WTC11 (cell line): ENCODE data around the gene DYNLL2. TPM values are rescaled to one million over a fixed set of nuclear protein-coding genes. Genes with fewer than 3 reads are reported as not detected.

Experiments
- ATAC-seq: fragments of 200-7000 bp; cut with Tn5 transposase; 2 replicates; pipeline ENCODE4 v1.10.0; 2021; ENCODE audit warnings: mild to moderate bottlenecking, moderate library complexity
- CTCF ChIA-PET: fragments of 300-600 bp; sonication (Branson Sonifier 250); formaldehyde crosslinking; loops from one replicate; lab custom pipeline; 2021; ENCODE audit warnings: antibody characterized with exemption; lab: Charles Lee
- POLR2A ChIA-PET: fragments of 350-600 bp; sonication (Branson Sonifier 250); formaldehyde crosslinking; loops from one replicate; lab custom pipeline; 2021; ENCODE audit warnings: antibody characterized with exemption; lab: Charles Lee
- DNase-seq: peaks from one replicate; pipeline ENCODE4 v3.0.0; 2021; ENCODE audit warnings: low spot score
- H3K27ac Mint-ChIP-seq: 2 replicates; pipeline ENCODE4 v1.8.0; 2021; ENCODE audit warnings: mixed read lengths
- H3K27me3 Mint-ChIP-seq: 2 replicates; pipeline ENCODE4 v1.8.0; 2021; ENCODE audit warnings: low read depth, mild to moderate bottlenecking, moderate library complexity, mixed read lengths
- H3K36me3 Mint-ChIP-seq: 2 replicates; pipeline ENCODE4 v1.8.0; 2021; ENCODE audit warnings: mixed read lengths
- H3K4me1 Mint-ChIP-seq: 2 replicates; pipeline ENCODE4 v1.8.0; 2022; ENCODE audit warnings: mixed read lengths
- H3K4me3 Mint-ChIP-seq: 2 replicates; pipeline ENCODE4 v1.8.0; 2021; ENCODE audit warnings: mild to moderate bottlenecking, moderate library complexity, mixed read lengths
- H3K9me3 Mint-ChIP-seq: 2 replicates; pipeline ENCODE4 v1.8.0; 2021; ENCODE audit warnings: mixed read lengths
- FOXK1 ChIP-seq: sonication (generic); formaldehyde crosslinking; IDR thresholded peaks from 2 replicates; pipeline ENCODE4 v1.8.0; 2022; ENCODE audit warnings: mild to moderate bottlenecking, moderate library complexity, missing genetic modification reagents
- FOXP1 ChIP-seq: sonication (generic); formaldehyde crosslinking; IDR thresholded peaks from 2 replicates; pipeline ENCODE4 v1.8.0; 2022; ENCODE audit warnings: missing genetic modification reagents, mild to moderate bottlenecking, moderate library complexity, borderline replicate concordance
- GABPB1 ChIP-seq: sonication (generic); formaldehyde crosslinking; IDR thresholded peaks from 2 replicates; pipeline ENCODE4 v1.8.1; 2023; ENCODE audit warnings: mild to moderate bottlenecking, missing genetic modification reagents
- IRF2 ChIP-seq: sonication (generic); formaldehyde crosslinking; IDR thresholded peaks from 2 replicates; pipeline ENCODE4 v1.8.0; 2022; ENCODE audit warnings: low read depth, missing genetic modification reagents, borderline replicate concordance
- NFE2L1 ChIP-seq: sonication (generic); formaldehyde crosslinking; IDR thresholded peaks from 2 replicates; pipeline ENCODE4 v1.8.1; 2023; ENCODE audit warnings: missing genetic modification reagents
- OVOL2 ChIP-seq: fragments of 250-450 bp; sonication (Bioruptor Pico); IDR thresholded peaks from 2 replicates; pipeline ENCODE4 v1.9.0; 2021; ENCODE audit warnings: mild to moderate bottlenecking, borderline replicate concordance
- TEAD1 ChIP-seq: sonication (generic); formaldehyde crosslinking; IDR thresholded peaks from 2 replicates; pipeline ENCODE4 v1.8.0; 2022; ENCODE audit warnings: mild to moderate bottlenecking, missing genetic modification reagents
- ZNF121 ChIP-seq: sonication (generic); formaldehyde crosslinking; IDR thresholded peaks from 2 replicates; pipeline ENCODE4 v1.8.0; 2023; ENCODE audit warnings: missing genetic modification reagents
- ZNF423 ChIP-seq: fragments of 250-450 bp; sonication (Bioruptor Pico); IDR thresholded peaks from 2 replicates; pipeline ENCODE4 v2.1.2; 2022; ENCODE audit warnings: mild to moderate bottlenecking, moderate library complexity
- total RNA-seq: library from RNA; stranded (reverse); gene quantifications from 3 replicates; pipeline ENCODE4 v1.2.3, GENCODE V29; 2021
- TF ChIP-seq, protein P1 (sequence below): sonication (generic); formaldehyde crosslinking; IDR thresholded peaks from 2 replicates; pipeline ENCODE4 v1.8.1; 2023; ENCODE audit warnings: mild to moderate bottlenecking, missing genetic modification reagents
- TF ChIP-seq, protein P2 (sequence below): fragments of 250-450 bp; sonication (Bioruptor Pico); IDR thresholded peaks from 2 replicates; pipeline ENCODE4 v1.9.0; 2021; ENCODE audit warnings: mild to moderate bottlenecking
- TF ChIP-seq, protein P3 (sequence below): fragments of 250-450 bp; sonication (Bioruptor Pico); IDR thresholded peaks from 2 replicates; pipeline ENCODE4 v1.9.0; 2021; ENCODE audit warnings: mild to moderate bottlenecking
- TF ChIP-seq, protein P4 (sequence below): fragments of 250-450 bp; sonication (Bioruptor Pico); IDR thresholded peaks from 2 replicates; pipeline ENCODE4 v1.8.0; 2021; ENCODE audit warnings: mild to moderate bottlenecking
- TF ChIP-seq, protein P5 (sequence below): sonication (generic); formaldehyde crosslinking; IDR thresholded peaks from 2 replicates; pipeline ENCODE4 v1.8.0; 2022; ENCODE audit warnings: mild to moderate bottlenecking, missing genetic modification reagents
- TF ChIP-seq, protein P6 (sequence below): sonication (generic); formaldehyde crosslinking; IDR thresholded peaks from 2 replicates; pipeline ENCODE4 v1.8.1; 2023; ENCODE audit warnings: mild to moderate bottlenecking, moderate library complexity, missing genetic modification reagents
- TF ChIP-seq, protein P7 (sequence below): sonication (generic); formaldehyde crosslinking; IDR thresholded peaks from 2 replicates; pipeline ENCODE4 v1.8.0; 2023; ENCODE audit warnings: missing genetic modification reagents

The DYNLL2 gene
- total RNA-seq, 1 experiment from 2014 or later, result 34.6 TPM

DNA sequence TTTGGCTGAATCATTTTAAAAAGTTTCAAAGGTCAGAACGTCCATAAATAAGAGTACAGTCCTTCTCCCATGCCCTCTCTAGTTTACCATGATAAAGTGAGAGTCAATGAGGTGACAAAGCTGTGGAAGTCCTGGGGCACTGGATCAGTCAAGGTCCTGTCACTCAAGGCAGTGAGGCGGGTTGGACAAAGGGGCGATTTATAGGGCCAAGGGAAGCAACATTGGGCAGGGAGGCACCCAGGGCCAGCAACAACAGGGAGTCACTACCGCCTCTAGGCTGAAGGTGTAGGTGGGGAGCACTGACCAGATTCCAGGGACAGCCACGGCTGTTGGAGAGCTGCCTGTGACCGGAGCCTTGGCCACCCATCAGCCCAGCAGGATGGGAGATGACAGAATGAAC is 28.6 kb upstream of the DYNLL2 start (continued):
- TF ChIP-seq, protein P1, sequence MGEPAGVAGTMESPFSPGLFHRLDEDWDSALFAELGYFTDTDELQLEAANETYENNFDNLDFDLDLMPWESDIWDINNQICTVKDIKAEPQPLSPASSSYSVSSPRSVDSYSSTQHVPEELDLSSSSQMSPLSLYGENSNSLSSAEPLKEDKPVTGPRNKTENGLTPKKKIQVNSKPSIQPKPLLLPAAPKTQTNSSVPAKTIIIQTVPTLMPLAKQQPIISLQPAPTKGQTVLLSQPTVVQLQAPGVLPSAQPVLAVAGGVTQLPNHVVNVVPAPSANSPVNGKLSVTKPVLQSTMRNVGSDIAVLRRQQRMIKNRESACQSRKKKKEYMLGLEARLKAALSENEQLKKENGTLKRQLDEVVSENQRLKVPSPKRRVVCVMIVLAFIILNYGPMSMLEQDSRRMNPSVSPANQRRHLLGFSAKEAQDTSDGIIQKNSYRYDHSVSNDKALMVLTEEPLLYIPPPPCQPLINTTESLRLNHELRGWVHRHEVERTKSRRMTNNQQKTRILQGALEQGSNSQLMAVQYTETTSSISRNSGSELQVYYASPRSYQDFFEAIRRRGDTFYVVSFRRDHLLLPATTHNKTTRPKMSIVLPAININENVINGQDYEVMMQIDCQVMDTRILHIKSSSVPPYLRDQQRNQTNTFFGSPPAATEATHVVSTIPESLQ (CRISPR knock-in tag), result no peak
- TF ChIP-seq TEAD1, result no peak
- TF ChIP-seq, protein P2, sequence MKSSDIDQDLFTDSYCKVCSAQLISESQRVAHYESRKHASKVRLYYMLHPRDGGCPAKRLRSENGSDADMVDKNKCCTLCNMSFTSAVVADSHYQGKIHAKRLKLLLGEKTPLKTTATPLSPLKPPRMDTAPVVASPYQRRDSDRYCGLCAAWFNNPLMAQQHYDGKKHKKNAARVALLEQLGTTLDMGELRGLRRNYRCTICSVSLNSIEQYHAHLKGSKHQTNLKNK, result no peak
- TF ChIP-seq FOXK1 (CRISPR knock-in tag), result no peak
- no peak for TF ChIP-seq ZNF121 (CRISPR knock-in tag)
- TF ChIP-seq IRF2 (CRISPR knock-in tag), result no peak

DNA sequence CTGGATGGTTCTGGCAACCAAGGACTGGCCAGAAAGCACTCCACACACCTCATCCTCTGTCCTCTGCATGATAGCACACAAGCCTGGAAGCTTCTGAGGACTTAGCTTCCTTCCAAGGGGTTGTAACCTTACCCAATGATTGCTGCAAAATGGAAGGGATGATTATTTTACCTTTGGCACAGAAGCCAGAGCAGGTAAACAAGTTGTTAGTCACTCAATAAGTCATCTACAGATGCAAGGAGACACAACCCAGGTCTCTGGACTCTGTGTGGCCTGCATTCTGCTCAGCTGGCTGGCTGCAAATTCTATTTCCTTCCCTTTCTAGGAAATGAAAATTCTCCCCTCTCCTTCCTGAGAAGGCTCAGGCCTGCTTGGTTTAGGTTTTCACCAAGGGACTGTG is 26.7 kb upstream of the DYNLL2 start:
- POLR2A ChIA-PET, result no interaction called here
- H3K4me3 Mint-ChIP-seq, result no peak overlapping the region
- no peaks in the 10 kb centered on the region; the same call in 1 of the 2 replicates for H3K27me3 Mint-ChIP-seq
- H3K27ac Mint-ChIP-seq, result no peak overlapping the region
- peaks cover 5% of the 10 kb centered on the region for H3K4me1 Mint-ChIP-seq
- H3K36me3 Mint-ChIP-seq, result no peaks in the 10 kb centered on the region
- no peak for TF ChIP-seq ZNF121 (CRISPR knock-in tag)
- TF ChIP-seq, protein P3, sequence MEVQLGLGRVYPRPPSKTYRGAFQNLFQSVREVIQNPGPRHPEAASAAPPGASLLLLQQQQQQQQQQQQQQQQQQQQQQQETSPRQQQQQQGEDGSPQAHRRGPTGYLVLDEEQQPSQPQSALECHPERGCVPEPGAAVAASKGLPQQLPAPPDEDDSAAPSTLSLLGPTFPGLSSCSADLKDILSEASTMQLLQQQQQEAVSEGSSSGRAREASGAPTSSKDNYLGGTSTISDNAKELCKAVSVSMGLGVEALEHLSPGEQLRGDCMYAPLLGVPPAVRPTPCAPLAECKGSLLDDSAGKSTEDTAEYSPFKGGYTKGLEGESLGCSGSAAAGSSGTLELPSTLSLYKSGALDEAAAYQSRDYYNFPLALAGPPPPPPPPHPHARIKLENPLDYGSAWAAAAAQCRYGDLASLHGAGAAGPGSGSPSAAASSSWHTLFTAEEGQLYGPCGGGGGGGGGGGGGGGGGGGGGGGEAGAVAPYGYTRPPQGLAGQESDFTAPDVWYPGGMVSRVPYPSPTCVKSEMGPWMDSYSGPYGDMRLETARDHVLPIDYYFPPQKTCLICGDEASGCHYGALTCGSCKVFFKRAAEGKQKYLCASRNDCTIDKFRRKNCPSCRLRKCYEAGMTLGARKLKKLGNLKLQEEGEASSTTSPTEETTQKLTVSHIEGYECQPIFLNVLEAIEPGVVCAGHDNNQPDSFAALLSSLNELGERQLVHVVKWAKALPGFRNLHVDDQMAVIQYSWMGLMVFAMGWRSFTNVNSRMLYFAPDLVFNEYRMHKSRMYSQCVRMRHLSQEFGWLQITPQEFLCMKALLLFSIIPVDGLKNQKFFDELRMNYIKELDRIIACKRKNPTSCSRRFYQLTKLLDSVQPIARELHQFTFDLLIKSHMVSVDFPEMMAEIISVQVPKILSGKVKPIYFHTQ (CRISPR knock-in tag), result no peak
- TF ChIP-seq, protein P4, sequence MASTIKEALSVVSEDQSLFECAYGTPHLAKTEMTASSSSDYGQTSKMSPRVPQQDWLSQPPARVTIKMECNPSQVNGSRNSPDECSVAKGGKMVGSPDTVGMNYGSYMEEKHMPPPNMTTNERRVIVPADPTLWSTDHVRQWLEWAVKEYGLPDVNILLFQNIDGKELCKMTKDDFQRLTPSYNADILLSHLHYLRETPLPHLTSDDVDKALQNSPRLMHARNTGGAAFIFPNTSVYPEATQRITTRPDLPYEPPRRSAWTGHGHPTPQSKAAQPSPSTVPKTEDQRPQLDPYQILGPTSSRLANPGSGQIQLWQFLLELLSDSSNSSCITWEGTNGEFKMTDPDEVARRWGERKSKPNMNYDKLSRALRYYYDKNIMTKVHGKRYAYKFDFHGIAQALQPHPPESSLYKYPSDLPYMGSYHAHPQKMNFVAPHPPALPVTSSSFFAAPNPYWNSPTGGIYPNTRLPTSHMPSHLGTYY (CRISPR knock-in tag), result no peak
- TF ChIP-seq, protein P5, sequence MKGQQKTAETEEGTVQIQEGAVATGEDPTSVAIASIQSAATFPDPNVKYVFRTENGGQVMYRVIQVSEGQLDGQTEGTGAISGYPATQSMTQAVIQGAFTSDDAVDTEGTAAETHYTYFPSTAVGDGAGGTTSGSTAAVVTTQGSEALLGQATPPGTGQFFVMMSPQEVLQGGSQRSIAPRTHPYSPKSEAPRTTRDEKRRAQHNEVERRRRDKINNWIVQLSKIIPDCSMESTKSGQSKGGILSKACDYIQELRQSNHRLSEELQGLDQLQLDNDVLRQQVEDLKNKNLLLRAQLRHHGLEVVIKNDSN (CRISPR knock-in tag), result no peak
- no peak for TF ChIP-seq GABPB1 (CRISPR knock-in tag)
- TF ChIP-seq, protein P6, sequence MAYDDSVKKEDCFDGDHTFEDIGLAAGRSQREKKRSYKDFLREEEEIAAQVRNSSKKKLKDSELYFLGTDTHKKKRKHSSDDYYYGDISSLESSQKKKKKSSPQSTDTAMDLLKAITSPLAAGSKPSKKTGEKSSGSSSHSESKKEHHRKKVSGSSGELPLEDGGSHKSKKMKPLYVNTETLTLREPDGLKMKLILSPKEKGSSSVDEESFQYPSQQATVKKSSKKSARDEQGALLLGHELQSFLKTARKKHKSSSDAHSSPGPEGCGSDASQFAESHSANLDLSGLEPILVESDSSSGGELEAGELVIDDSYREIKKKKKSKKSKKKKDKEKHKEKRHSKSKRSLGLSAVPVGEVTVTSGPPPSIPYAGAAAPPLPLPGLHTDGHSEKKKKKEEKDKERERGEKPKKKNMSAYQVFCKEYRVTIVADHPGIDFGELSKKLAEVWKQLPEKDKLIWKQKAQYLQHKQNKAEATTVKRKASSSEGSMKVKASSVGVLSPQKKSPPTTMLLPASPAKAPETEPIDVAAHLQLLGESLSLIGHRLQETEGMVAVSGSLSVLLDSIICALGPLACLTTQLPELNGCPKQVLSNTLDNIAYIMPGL, result no peak
- no peak for TF ChIP-seq NFE2L1
- TF ChIP-seq, protein P7, sequence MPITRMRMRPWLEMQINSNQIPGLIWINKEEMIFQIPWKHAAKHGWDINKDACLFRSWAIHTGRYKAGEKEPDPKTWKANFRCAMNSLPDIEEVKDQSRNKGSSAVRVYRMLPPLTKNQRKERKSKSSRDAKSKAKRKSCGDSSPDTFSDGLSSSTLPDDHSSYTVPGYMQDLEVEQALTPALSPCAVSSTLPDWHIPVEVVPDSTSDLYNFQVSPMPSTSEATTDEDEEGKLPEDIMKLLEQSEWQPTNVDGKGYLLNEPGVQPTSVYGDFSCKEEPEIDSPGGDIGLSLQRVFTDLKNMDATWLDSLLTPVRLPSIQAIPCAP, result no peak
- no peak for TF ChIP-seq ZNF423 (CRISPR knock-in tag)
- no peak for TF ChIP-seq OVOL2 (CRISPR knock-in tag)
- TF ChIP-seq FOXP1 (CRISPR knock-in tag), result no peak
- TF ChIP-seq, all 79 proteins: peak for 0
- DNase-seq, result no peak
- CTCF ChIA-PET, result interaction anchor here (1.8 kb wide), 1 partner anchor 223 kb away, joined by 4 read pairs; no protein-coding TSS in a partner anchor
- no peak for ATAC-seq
- H3K9me3 Mint-ChIP-seq, result no peaks in the 10 kb centered on the region
